Neural progenitor cell (in vitro differentiated cells): ENCODE results near the gene BMERB1.

Experiments
- CTCF ChIP-seq: fragments of 200-600 bp; sonication (generic); IDR thresholded peaks from 2 replicates; pipeline ENCODE4 v1.5.1; 2017; ENCODE audit warnings: antibody characterized with exemption, mild to moderate bottlenecking
- EZH2 ChIP-seq: fragments of 200-600 bp; sonication (generic); IDR thresholded peaks from 2 replicates; pipeline ENCODE4 v1.6.1; 2017; ENCODE audit warnings: antibody characterized with exemption, mild to moderate bottlenecking, moderate library complexity
- EZH2phosphoT487 ChIP-seq: fragments of 200-600 bp; sonication (generic); IDR thresholded peaks from 2 replicates; pipeline ENCODE4 v1.6.1; 2017; ENCODE audit warnings: antibody characterized with exemption

GRCh38 chr16:15450624-15451023 is 16.2 kb downstream of the BMERB1 start:
- TF ChIP-seq EZH2 = no peak
- TF ChIP-seq CTCF = no peak
- TF ChIP-seq EZH2phosphoT487 = no peak
